ENCODE data around the gene RGS3. TPM values are rescaled to one million over a fixed set of nuclear protein-coding genes. Genes with fewer than 3 reads are reported as not detected.

The RGS3 gene
- total and polyA plus RNA-seq, 10 of the 15 experiments (the other 5 are each of a cell fraction or from before 2014, with no cell fraction given) = 2.9 to 138 (median 28.8) TPM

DNA sequence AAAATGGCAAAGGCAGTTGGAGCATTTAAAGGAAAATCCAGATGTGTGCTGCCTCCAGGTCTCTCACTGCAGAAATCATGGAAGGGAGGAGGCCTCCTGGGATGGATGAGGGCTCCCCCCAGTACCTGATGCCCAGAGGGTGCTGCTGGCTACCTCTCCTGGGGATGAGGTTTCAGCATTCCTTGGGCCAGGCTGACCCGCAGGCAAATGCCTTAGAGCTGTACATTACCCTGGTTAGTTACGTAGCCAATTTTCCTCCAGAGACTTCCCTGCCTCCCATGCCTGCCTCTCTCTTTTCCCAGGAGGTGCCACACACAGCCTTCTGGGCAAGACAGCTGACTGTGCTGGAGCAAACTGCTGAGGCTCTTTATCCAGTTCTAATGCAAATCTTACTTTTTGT is 65.3 kb downstream of the RGS3 start:
- intact Hi-C loops (cut with micrococcal nuclease; ENCODE audit: unreplicated experiment) (no loop called here), in situ Hi-C loops (cut with MboI) (no loop called here)
- H3K4me2 ChIP-seq (ENCODE audit: control insufficient read depth, insufficient read depth) = no peak overlapping the region
- ChIA-PET POLR2A (no interaction called here), CTCF (no interaction called here), RAD21 (ENCODE audit: unreplicated experiment) (interaction anchor here (1.2 kb wide), 1 partner anchor 12 kb away, joined by 3 read pairs; no protein-coding TSS in a partner anchor), SMC1A (ENCODE audit: uncharacterized antibody, unreplicated experiment) (interaction anchor here (1.4 kb wide), 1 partner anchor 126 kb away, joined by 4 read pairs; no protein-coding TSS in a partner anchor)
- H3K9ac ChIP-seq (ENCODE audit: control insufficient read depth, insufficient read depth, low read length) = no peak overlapping the region
- 93% methylated on average over 2 of the region's 2 CpGs for WGBS (ENCODE audit: insufficient coverage, insufficient replicate concordance, low lambda C conversion rate, missing lambda C conversion rate)
- H3K4me1 ChIP-seq (ENCODE audit: control insufficient read depth, insufficient read depth, low read length) = peaks cover 12% of the 10 kb centered on the region
- TF ChIP-seq CHD2 (IDR thresholded peaks at IDR 0.05; ENCODE audit: borderline replicate concordance, low read depth, low read length) (no peak), IRF5 (IDR thresholded peaks at IDR 0.05; ENCODE audit: borderline replicate concordance) (no peak), JUNB (IDR thresholded peaks at IDR 0.05) (no peak), NR2F1 (conservative IDR thresholded peaks at IDR 0.05) (no peak), KDM1A (IDR thresholded peaks at IDR 0.05; ENCODE audit: borderline replicate concordance) (no peak), SPI1 (IDR thresholded peaks at IDR 0.05; ENCODE audit: borderline replicate concordance, insufficient read depth, low read depth, low read length) (no peak), ATF7 (IDR thresholded peaks at IDR 0.05; ENCODE audit: low read depth) (no peak), CEBPB (IDR thresholded peaks at IDR 0.05; ENCODE audit: borderline replicate concordance in 1 of 2, low read depth in 2 of 2, low read length in 2 of 2) (no peak), TCF12 (IDR thresholded peaks at IDR 0.05; ENCODE audit: low read depth, low read length) (no peak)
- H3K79me2 ChIP-seq (ENCODE audit: control insufficient read depth, insufficient read depth, low read length) = peaks cover 27% of the 10 kb centered on the region
- no peak for ATAC-seq
- H4K20me1 ChIP-seq (ENCODE audit: control insufficient read depth, insufficient read depth) = peaks cover 21% of the 10 kb centered on the region
- H3K4me3 ChIP-seq = no peak overlapping the region
- DNase-seq (ENCODE audit: low read depth, low spot score) = no peak
- H3K27ac ChIP-seq (ENCODE audit: control insufficient read depth, insufficient read depth) = no peak overlapping the region
- H3K36me3 ChIP-seq (ENCODE audit: control insufficient read depth in 2 of 2, insufficient read depth in 2 of 2, low read length in 1 of 2) = peaks cover 48 to 53% of the 10 kb centered on the region in 2 experiments
- no peak overlapping the region for H2AFZ ChIP-seq (ENCODE audit: control insufficient read depth, low read depth, low read length)
- no peaks in the 10 kb centered on the region for H3K27me3 ChIP-seq (replicated peaks in 1 of 2; ENCODE audit: control insufficient read depth in 2 of 2, insufficient read depth in 2 of 2, low read length in 1 of 2)
- BruUV-seq (replicated peaks) = no TSS peak
- H3K9me3 ChIP-seq (replicated peaks; ENCODE audit: control insufficient read depth, insufficient read depth, low read length) = no peaks in the 10 kb centered on the region
- FAIRE-seq = no peak

Measured in GM12878 (cell line).